NK-92 (cell line): ENCODE measurements around the gene PDIA5.

Experiments used
- DNase-seq: peaks from one replicate; lab custom pipeline; 2025; ENCODE audit not compliant: unreplicated experiment; lab: John Stamatoyannopoulos, UW

The PDIA5 gene

DNA sequence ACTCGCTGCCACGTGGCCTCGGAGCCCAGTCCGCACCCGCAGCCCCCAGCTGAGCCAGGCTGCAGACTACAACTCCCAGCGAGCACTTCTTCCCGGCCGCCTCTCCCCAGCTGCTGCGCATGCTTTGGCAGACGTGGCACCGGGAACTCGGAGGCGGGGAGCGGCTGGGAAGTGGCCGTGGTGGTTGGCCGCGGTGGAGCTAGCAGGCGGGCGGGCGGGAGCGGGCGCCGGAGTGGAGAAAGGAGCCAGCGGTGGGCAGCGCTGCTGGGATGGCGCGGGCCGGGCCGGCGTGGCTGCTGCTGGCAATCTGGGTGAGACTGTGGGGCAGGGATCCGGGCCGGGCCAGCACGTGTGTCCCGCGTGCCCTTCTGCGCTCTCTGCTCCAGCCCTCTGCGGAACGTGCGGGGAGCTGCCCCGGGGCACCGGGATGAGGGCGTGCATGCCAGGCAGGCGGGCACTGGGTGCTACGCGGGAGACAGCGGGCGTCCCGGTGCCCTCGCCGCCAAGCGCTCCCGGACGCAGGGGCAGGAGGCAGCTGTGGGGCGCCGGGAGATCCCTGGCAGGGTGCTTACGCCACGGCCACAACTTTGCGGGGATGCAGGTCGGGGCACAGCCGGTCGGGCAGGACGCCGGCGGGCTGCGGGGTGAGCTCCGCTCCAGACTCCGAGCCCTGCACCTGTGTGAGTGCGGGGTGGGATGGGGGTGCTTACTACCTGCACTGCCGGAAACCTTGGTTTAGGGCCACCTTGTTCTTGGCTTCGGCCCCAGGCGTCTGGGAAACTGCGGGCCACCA, at the start of gene PDIA5:
TSS of gene PDIA5 (plus strand) at position 130 of the 793 bp plus-strand sequence. CDS start at position 270, 140 bp downstream.
- no peak for DNase-seq

DNA sequence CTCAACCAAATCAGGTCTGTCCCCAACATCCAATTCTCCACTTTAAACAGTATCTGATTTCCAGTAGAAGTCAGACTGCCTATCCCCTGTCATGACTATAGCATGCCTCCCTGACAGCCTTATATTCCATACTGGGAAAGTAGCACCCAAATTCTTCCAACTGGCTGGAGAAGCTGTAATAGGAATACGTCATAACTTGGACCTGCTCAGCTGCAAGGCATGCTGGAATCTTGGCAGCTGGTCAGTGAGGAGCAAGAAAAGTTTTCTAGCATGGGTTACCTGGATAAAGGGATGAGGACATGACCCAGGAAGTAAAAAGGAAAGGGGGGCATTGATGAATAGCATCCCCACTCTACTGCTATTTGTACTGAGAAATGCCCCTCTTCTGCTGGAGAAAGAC, 48.1 kb upstream of the PDIA5 start:
- DNase-seq = no peak

DNA sequence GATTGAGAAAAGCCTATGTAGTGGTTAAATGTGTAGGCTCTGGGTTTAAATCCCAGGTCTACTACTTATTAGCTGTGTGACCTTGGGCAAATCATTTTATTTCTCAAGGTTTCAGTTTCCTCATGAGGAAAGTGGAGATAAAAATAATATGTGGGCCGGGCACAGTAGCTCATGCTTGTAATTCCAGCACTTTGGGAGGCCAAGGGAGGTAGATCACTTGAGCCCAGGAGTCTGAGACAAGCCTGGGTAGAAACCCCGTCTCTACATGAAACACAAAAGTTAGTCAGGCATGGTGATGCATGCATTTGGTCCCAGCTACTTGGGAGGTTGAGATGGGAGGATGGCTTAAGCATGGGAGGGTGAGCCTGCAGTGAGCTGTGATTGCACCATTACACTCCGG, 47.7 kb upstream of the PDIA5 start:
- no peak for DNase-seq

DNA sequence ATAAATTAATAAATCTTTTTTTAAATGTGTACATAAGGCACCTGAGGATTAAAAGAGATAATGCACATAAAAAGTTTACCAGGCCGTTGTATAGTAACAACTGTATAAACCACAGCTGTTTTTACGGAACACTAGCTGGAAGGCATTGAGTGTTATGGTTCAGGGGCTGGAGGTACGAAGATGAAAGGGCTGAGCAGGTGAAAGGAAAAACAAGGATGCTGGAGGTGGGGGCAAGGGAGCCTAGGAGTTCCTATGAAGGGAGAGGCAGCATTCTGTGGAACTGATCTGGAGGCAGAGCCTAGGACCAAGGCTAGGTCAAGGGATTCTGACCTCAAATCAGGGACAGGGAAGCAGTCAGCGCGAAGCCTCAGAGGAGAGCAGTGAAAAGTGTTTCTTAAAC, 47.2 kb upstream of the PDIA5 start:
- DNase-seq = no peak

DNA sequence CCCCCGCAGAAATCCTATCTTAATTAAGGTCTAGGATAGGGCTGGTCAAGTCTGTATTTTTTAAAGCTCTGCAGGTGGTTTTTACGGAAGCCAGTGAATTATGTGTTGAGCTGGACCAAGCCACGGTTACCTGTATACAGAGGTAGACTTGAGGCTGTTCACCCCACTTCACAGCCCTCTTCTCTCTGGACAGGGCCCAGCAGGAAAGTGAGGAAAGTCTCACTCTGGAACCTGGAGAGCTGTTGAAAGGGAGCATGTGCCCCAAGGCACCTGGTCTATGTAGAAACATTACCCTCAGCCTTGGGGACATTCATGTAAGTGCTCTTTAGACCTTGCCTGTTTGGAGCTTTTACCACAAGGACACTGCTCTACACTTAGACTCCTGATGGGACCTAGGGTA, 46.1 kb upstream of the PDIA5 start:
- DNase-seq = no peak

DNA sequence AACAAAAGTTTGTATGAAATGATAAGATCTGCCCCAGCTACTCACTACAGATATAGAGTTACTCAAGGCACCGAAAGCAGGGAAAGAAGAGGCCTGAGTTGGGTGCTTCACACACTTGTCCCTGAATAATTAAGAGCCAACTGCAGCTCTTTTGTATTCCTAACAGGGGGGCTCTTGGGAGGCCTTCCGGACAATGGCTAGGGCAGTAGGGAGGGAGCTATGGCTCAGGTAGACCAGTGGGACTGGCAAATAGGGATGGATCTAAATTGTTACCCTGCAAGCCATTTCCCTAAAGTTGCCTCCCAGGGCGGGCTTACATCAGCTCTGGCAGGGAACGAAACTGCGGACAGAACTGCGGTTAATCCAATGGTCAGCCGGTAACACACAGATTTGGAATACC, 45.4 kb upstream of the PDIA5 start:
- no peak for DNase-seq

DNA sequence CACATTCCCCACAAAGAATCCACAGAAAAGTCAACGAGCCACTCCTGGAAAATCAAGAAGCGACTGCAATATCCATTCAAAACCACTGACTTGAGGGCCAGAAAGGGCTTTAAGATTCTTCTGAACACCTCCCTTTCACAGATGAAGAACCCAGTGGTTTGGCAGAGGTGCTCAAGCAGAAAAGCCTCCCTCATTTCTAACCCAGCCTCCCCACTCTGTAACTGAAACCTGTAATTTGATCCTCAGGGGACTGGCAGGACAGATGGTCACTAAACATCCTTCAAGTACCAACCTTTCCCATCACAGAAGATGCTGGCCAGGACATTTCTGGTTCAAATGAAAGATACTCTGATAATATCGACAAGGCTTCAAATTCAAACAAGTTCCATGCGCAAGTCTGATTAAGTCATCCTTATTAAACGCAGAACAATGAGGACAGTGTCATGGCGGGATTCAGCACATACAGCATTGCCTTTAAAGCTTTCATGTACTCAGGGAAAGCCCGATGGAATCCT, 44.8 kb upstream of the PDIA5 start:
- no peak for DNase-seq

DNA sequence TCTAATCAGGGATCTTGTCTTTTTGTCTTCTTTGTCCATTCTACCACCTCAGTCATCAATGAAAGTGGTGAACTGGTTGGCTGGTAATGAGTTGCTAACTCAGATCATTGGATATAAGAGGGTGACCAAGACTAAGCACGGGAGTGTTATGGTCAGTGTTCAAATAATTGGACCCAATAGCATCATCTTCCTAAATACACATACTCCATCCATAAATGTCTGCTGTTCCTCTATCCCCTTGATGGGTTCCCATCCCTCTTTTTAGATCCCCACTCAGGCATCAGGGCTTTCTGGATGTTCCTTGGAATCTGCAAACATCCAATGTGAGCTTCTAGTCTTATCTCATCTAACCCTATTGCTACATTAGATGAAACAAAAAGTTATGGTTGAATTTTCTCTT, 42.8 kb upstream of the PDIA5 start:
- DNase-seq = no peak

DNA sequence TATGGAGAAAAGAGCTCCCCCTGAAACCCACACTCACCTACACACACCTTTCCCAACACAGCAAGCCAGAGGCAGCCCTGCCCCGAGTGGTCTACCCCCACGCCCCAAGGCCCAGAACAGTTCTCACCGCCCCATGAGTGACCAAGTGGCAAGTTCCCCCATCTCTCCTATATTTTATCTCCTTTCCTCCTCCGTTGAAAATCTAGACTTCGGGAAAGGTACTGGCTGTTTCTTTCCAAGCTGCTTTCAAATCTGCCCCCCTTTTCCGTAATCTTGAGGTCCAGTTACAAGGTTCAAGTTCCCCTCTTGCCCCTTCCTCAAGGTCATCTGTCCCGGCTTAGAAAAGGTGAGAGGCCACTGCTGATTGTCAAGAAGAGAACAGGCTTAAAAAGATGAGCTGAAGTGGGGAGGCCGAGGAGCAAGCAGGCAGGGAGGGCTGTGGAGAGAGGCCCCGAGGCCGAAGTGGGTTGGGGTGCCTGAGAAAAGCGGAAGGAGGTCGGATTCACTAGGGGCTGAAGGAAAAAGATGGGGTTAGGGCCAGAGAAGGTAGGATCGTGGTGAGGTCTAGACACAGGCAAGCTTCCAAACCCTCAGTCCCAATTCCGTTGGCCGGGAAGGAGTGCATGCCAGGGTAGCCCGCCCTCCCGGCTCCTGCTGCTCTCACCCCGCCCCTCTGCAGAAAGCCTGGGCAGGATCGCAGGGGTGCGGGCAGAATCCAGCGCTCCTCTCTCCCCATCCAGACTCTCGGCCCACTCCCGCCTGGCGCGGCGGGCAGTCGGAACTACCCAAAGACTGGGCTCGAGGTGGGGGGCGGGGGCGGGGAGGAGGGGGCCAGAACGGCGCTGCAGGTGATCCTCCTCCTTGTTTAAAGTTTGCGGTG, 40.9 kb upstream of the PDIA5 start:
- DNase-seq = no peak

DNA sequence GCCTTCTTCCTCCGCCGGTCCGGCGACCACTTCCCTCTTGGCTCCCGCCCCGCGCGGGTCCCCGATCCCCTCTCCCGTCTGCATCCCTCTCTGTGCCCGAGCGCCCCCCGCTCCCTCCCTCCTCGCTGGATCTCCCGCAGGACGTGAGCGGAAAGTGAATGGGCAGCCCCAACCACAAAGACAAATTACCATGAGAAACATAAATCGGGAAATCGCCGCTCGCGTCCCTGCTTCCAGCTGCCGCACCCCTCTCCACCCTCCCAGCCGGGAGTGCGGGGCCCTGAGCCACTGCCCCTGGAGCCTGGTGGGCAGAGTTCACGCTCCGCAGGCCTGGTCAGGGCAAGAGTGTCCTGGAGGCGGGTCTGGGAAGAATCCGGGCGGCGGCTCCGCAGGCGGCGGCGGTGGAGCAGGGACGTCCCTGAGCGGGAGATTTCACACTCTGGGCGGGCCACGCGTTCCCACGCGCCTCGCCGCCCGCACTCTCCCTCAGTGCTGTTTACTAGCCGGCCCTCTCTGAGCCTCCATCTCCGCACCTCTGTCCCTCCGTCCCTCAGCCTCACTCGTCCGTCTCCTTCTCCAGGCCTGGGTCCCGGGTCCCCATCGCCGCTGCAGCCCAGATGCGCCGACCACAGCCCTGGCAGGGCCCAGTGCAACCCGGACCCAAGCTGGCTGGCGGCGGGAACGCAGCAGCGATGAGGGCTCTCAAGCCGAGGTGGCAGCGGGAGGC, 40.1 kb upstream of the PDIA5 start:
- DNase-seq = no peak

DNA sequence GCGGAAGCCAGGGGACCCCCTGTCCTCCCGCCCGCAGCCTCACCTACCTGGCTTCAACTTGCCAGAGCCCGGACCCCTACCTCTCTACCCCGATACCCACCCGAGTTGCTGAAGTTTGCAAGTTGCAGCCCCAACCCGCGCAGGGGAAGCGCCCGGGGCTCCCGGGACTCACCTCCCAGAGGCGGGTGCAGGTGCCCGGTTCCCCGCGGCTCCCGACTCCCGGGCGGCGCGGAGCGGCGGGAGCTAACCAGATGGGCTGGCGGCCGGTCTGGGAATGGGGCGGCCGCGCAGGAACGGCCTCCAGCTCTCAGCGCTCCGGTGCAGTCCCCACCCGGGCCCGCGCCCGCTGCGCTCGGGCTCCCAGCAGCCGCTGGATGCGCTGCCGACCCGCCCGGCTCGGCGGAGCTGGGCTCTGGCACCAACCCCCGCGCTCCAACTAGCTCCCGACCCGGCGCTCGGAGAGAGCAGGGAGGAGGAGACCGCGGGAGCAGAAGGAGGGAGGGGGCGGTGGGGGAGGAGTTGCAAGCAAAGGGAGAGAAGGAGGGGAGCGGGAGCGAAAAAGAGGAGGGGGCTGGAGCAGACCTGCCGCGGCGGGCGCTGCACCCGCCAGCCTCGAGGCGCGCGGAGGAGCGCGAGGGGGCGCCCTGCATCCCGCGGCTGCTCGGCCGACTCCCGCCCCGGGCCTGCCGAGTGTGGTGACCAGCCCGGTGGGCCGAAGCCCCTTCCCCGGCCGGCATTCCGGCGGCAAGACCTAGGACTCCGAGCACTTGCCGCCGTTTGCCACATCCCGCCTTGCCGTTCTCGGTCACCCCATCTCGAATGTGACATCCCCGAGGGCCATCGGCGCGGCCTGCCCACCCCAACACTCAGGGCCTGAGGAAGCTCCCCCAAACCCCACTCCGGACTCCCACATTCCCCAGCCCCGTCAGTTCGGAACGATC, 39.3 kb upstream of the PDIA5 start, which contains the start of gene SEMA5B:
TSS of gene SEMA5B (minus strand) at position 472 of the 941 bp plus-strand sequence. CDS start 66,500 bp downstream, outside the sequence.
- DNase-seq = no peak

DNA sequence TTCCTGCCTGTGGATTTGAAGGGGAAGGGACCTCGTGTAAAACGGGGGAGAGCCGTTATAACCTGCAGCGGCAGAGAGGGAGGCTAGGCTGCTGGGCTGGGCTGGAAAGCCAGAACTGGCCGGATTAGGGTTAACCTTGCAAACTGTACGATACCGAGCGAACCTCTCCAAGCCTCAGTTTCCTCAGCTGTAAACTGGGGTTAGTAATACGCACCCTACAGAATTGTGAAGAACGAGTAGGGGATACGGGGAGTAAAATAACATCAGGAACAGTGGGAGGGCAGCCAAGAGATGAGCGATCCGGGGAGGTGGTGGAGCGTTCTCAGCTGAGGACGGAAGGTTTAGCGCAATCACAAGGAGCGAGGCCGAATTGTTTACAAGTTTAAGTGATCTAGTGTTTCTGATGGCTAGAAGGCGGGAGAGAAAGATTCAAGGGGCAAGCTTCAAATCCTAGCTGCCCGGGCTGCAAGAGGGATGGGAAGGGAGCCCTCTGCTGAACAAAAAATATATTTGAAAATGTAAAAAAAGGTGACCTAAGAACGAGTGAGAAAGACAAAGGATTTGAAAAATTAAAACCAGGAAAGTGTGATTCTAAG, 38.5 kb upstream of the PDIA5 start:
- DNase-seq = no peak

DNA sequence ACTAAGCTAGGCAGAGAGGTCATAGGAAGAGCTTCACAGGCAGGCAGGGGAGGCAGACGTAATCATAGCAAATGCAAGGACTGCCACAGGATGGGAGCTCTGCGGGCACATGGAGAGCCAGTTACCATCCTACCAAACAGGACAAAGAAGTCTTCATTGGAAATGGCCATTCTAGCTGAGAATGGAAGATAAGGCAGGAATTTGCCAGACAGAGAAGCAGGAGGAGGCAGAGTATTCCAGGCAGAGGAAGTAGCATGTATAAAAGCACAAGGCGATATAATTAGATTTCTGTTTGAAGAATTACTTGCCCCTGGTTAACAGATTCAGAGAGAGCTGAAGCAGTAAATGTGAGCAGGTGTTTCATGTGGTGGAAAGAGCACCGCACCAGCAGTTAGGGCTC, 35.8 kb upstream of the PDIA5 start:
- no peak for DNase-seq

DNA sequence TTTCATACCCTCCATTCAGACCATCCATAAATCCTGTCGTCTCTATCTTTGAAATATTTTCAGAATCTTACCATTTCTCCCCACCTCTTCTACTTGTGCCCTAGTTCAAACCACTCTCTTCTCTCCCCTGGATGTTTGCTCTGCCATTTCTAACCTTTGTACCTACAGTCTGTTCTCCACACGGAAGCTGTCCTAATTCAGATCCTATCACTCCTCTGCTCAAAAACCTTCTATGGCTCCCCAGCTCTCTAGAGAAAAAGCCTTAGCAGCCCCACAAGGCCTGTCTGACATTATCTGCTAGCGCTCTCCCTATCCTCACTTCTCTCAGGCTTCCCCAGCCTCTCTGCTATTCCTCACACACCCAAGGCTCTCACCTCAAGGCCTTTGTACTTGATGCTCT, 34.8 kb upstream of the PDIA5 start:
- no peak for DNase-seq

DNA sequence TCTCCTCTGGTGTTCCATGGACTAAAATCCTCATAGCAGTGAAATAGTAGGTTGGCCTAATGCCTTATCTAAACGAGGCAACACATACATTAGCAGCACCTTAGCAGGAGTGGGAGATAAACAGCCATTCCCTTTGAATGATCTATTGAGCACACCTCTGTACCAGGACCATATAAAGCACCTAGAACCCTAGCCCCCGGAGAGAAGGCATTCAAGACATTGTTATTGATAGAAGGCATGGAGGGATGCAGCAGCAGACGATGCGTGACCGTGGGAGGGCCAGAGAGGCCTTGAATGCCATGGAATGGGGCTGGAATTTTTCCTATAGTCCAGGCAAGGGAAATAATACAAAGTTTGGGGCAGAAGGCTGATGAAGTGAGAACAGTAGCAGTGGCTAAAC, 32.7 kb upstream of the PDIA5 start:
- no peak for DNase-seq

DNA sequence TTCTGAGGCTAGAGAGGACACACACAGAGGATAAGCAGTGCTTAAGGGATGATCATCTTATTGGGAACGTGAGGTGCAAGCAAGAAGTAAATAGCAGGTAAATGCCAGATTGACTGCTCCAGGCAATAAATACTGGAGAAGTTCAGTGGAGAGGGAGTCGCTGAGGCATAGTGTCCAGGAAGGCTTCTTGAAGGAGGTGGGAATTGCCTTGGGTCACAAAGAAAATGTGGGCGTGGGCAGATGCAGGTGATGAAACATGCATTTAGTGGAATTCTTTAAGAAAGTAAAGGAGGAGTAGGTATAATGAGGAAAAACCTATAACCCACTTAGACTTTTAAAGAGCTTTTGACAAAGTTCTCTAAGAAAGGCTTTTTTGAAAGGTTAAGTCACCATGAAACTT, 31.8 kb upstream of the PDIA5 start:
- no peak for DNase-seq

DNA sequence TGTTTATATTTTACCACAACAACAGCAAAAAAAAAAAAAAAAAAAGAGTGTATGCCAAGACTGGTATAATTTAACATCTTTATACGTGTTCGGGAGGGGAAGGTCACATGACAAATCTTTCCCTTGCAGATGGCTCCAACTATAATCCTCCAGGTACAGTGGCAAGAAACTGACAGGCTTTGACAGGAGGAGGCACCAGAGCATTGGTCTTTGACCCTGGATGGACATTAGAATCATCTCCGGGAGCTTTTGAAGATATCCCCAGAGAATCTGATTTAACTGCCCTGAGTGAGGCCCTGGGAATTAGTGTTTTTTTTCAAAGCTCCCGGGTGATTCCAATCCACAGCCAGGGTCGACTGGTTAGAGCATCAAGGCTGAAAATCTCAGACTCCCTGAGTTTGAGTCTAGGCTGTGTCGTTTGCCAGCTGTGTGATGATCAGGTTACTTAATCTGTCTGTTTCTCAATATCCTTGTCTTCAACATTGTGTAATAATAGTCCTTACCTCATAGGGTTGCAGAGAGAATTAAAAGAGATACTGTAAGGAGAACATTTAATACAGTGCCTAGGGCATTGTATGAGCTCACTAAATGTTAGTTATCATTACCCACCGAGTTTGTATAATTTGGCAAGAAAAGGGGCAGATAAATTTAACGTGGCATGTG, 30.3 kb upstream of the PDIA5 start:
- DNase-seq = no peak

DNA sequence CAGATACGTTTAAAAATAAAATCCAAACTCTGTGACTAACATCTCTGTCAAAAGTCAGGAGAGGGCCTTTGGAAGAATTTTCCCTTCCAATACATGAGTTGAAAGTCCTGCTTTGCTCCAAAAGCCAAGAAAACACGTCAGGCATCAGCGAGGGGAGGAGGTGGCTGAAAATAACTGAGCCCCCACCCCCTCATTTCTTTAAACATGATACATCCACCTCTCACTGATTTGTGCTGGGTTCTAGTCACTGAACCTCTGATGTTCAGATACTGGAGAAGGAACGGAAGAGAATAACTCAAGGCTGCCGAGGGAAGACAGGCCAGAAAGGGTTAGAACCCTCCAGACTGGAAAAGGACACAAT, 29.8 kb upstream of the PDIA5 start:
- DNase-seq = no peak

DNA sequence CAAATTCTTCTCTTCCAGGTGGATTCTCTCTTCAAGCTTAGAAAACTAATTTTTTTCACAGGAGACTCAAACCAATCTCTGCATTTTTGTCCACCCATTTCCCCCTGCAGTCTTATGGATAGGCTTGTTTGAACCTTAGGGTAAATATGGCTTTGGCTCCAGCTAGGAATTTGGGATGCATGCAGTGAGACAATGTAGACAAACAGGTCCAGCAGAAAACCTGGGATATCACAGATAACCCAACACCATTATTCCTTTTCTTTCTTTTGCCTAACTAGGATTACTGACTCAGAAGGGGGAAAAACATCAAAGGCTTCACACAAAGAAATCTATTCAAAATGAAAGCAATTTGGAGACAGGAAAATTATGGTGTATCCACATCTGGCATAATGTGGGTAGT, 28.1 kb upstream of the PDIA5 start:
- no peak for DNase-seq
